Heart right ventricle (tissue), 16 donors: ENCODE data around the gene HDAC11. TPM values are rescaled to one million over a fixed set of nuclear protein-coding genes. Genes with fewer than 3 reads are reported as not detected.
A peak's percentile ranks its signal among the peaks of the same experiment; 100 is the strongest.

ENCODE experiments used
- ATAC-seq, 8 donors: fragments of 200-7000 bp; cut with Tn5 transposase; one replicate each; pipeline ENCODE4 v1.9.1; 2020; ENCODE audit warnings: mild to moderate bottlenecking in 8 of 8, moderate library complexity in 8 of 8, moderate number of reproducible peaks in 1 of 8
- DNase-seq, 2 donors: peaks; one replicate each; pipeline ENCODE4 v3.0.0-alpha.2; 2020
- H3K27ac ChIP-seq, 10 donors: fragments of 200-600 bp; sonication (generic) in 2 of 10; one replicate each; pipeline versions ENCODE4 v1.5.0 to v1.8.0; 2020 to 2022; ENCODE audit warnings: mild to moderate bottlenecking in 3 of 10
- H3K27me3 ChIP-seq, 7 donors: fragments of 200-600 bp; one replicate each; pipeline ENCODE4 v1.8.0; 2021 to 2022; ENCODE audit warnings: mild to moderate bottlenecking in 2 of 7
- H3K36me3 ChIP-seq, 9 donors: fragments of 200-600 bp; sonication (generic) in 1 of 9; one replicate each; pipeline versions ENCODE4 v1.5.0 to v1.8.0; 2020 to 2022; ENCODE audit warnings: mild to moderate bottlenecking in 2 of 9
- H3K4me1 ChIP-seq, 9 donors: fragments of 200-600 bp; sonication (generic) in 1 of 9; one replicate each; pipeline versions ENCODE4 v1.5.0 to v1.8.0; 2020 to 2022; ENCODE audit warnings: mild to moderate bottlenecking in 4 of 9
- H3K4me3 ChIP-seq, 10 donors: fragments of 200-600 bp; sonication (generic) in 2 of 10; one replicate each; pipeline versions ENCODE4 v1.5.0 to v1.8.0; 2020 to 2022; ENCODE audit warnings: mild to moderate bottlenecking in 7 of 10, moderate library complexity in 2 of 10
- H3K9me3 ChIP-seq, 11 donors: fragments of 200-600 bp in 10 of 11; sonication (generic) in 2 of 11; one replicate each; pipeline versions ENCODE4 v1.5.0 to v1.8.0; 2013 to 2022; ENCODE audit warnings: mild to moderate bottlenecking in 2 of 11, control low read depth in 1 of 11, moderate library complexity in 1 of 11
- WGBS, 2 donors: extraction: QIAGEN DNeasy Blood & Tissue Kit; methylation state at CpG; one replicate each; pipeline ENCODE4 v1.1.7; 2013; ENCODE audit warnings: inconsistent platforms in 1 of 2; 5-methylcytosine and 5-hydroxymethylcytosine counted together
- intact Hi-C, 10 donors: fragments of 100-400 bp; cut with DNase I; formaldehyde crosslinking; loops; one replicate each; pipeline versions ENCODE4 v1.11.1 to v1.14.2; 2022
- polyA plus RNA-seq, 2 donors: library from polyadenylated mRNA; stranded (reverse); fragments of 200-250 nt; gene quantifications; one replicate each; pipeline ENCODE4 v1.2.3, GENCODE V29; 2013
- total RNA-seq, 10 donors: library from RNA; stranded (reverse); fragmentation: NEBNext Ultra II Directional in 3 of 10; extraction: Animal tissue kit (Norgen Biotek cat#: 25700) in 3 of 10; gene quantifications; one replicate each; pipeline versions ENCODE4 v1.2.1 to v1.2.4, GENCODE V29; 2021 to 2023
- TF ChIP-seq, protein P1 (sequence below), 9 donors: fragments of 200-600 bp; sonication (generic) in 2 of 9; IDR thresholded peaks; one replicate each; pipeline versions ENCODE4 v1.5.0 to v1.8.0; 2021 to 2022; ENCODE audit warnings: antibody characterized with exemption in 9 of 9, mild to moderate bottlenecking in 5 of 9, moderate library complexity in 1 of 9
- donor health status: Arrhythmogenic right ventricular cardiomyopathy.
- donor health status: ischemic (EF 13 %, LVEDD 7.1; RV severe dilation, severe dysfunction).
- donor health status: healthy with polysubstance abuse.
- donor health status: DM: no; HTN: yes; CAD: no.
- donor health status: DM: no; HTN: no; CAD: no.
- donor health status: ischemic (EF 25% LVEDD 6.9; RV normal size, moderate dysfunction).
- donor health status: ischemic (EF 25% LVEDD 5.7; RV mildly dilated, moderate dysfunction).
- donor health status: healthy.
- donor health status: DM: yes; HTN: yes; CAD: no.
- donor health status: Ischemic cardiomyopathy.
- donor health status: ischemic (EF 35%, LVEDD 5.7; RV mildly dilated, moderate dysfunction).
- donor health status: nonischemic (EF 11% LVEDD 7.7; RV severe dilation, severe dysfunction).
- donor health status: DM: yes; HTN: yes; CAD: no.
- donor health status: PGD.
- donor health status: ischemic (EF 29% LVEDD 5.4; RV normal size, mild dysfunction).
- donor health status: nonischemic (EF 23%, LVEDD 6.1; RV moderate dilation, normal function).

The HDAC11 gene
- total and polyA plus RNA-seq, 12 donors: 15.9 to 46.0 (median 33.3) TPM

GRCh38 chr3:13535526-13535875 lies 55.4 kb downstream of the HDAC11 start:
- Histone ChIP-seq H3K27me3 (peaks cover 0 to 4% (median 0%) of the 10 kb centered on the region in 7 donors), H3K9me3 (no peaks in the 10 kb centered on the region), H3K27ac (no peak overlapping the region), H3K4me1 (peaks cover 6 to 37% (median 9%) of the 10 kb centered on the region in 9 donors), H3K36me3 (no peaks in the 10 kb centered on the region), H3K4me3 (no peak overlapping the region)
- DNase-seq (no peak), ATAC-seq (no peak)
- 91% methylated on average over 10 of the region's 10 CpGs for WGBS, 2 donors
- TF ChIP-seq, protein P1, sequence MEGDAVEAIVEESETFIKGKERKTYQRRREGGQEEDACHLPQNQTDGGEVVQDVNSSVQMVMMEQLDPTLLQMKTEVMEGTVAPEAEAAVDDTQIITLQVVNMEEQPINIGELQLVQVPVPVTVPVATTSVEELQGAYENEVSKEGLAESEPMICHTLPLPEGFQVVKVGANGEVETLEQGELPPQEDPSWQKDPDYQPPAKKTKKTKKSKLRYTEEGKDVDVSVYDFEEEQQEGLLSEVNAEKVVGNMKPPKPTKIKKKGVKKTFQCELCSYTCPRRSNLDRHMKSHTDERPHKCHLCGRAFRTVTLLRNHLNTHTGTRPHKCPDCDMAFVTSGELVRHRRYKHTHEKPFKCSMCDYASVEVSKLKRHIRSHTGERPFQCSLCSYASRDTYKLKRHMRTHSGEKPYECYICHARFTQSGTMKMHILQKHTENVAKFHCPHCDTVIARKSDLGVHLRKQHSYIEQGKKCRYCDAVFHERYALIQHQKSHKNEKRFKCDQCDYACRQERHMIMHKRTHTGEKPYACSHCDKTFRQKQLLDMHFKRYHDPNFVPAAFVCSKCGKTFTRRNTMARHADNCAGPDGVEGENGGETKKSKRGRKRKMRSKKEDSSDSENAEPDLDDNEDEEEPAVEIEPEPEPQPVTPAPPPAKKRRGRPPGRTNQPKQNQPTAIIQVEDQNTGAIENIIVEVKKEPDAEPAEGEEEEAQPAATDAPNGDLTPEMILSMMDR (IDR thresholded peaks at IDR 0.05): no peak
- intact Hi-C loops: no loop called here

DNA sequence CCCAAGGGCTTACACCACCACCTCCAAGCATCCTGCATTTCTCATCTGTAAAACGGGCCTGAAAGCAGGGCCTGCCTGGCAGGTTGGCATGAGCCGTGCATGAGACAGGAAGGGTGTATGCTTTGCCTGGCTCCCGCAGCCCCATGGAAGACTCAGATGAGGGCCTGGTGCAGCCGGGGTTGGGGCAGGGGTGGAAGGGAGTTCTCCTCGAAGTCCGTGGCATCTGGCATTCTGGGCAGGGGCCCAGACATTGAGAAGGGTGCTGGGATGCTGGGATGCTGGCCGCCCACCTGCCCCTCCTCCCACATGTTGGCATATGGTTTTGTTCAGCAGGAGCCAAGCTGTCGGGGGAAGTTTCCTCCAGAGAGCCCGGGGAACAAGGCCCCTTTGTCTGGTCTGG lies 55.8 kb downstream of the HDAC11 start:
- H3K4me1 ChIP-seq: peaks cover 6 to 37% (median 9%) of the 10 kb centered on the region in 9 donors
- no peaks in the 10 kb centered on the region for H3K36me3 ChIP-seq
- peak overlapping the region in 2 of 10 donors; percentile 44 to 51 for H3K27ac ChIP-seq
- WGBS, 2 donors: 70 to 79% methylated on average over 9 of the region's 9 CpGs
- intact Hi-C loops: no loop called here
- DNase-seq (no peak), ATAC-seq (no peak)
- H3K9me3 ChIP-seq: no peaks in the 10 kb centered on the region
- H3K27me3 ChIP-seq: peaks cover 0 to 4% (median 0%) of the 10 kb centered on the region in 7 donors
- TF ChIP-seq, protein P1 (IDR thresholded peaks at IDR 0.05): no peak
- no peak overlapping the region for H3K4me3 ChIP-seq

- Histone ChIP-seq H3K27me3 (peaks cover 0 to 4% (median 0%) of the 10 kb centered on the region in 7 donors), H3K4me1 (peaks cover 6 to 37% (median 12%) of the 10 kb centered on the region in 9 donors), H3K4me3 (no peak overlapping the region), H3K27ac (peak overlapping the region in 3 of 10 donors; percentile 4 to 51 (median 44)), H3K9me3 (peaks cover 0 to 3% (median 0%) of the 10 kb centered on the region in 11 donors), H3K36me3 (no peaks in the 10 kb centered on the region)
- 80 to 83% methylated on average over 3 of the region's 3 CpGs for WGBS, 2 donors
- intact Hi-C loops: no loop called here
- no peak for DNase-seq
- TF ChIP-seq, protein P1 (IDR thresholded peaks at IDR 0.05): no peak
- no peak for ATAC-seq
Observed at GRCh38 chr3:13536432-13536831, 56.3 kb downstream of the HDAC11 start.

- intact Hi-C loops: no loop called here
- peak overlapping the region in 4 of 10 donors; percentile 22 to 51 (median 42) for H3K27ac ChIP-seq
- H3K9me3 ChIP-seq: peaks cover 0 to 7% (median 0%) of the 10 kb centered on the region in 11 donors
- H3K4me3 ChIP-seq: no peak overlapping the region
- H3K27me3 ChIP-seq: peaks cover 0 to 4% (median 0%) of the 10 kb centered on the region in 7 donors
- 14 to 22% methylated on average over 8 of the region's 8 CpGs for WGBS, 2 donors
- DNase-seq (no peak), ATAC-seq (peak in 1 of 8 donors; percentile 14)
- H3K36me3 ChIP-seq: no peaks in the 10 kb centered on the region
- peaks cover 6 to 36% (median 13%) of the 10 kb centered on the region in 9 donors for H3K4me1 ChIP-seq
- TF ChIP-seq, protein P1 (IDR thresholded peaks at IDR 0.05): no peak
Observed at GRCh38 chr3:13536832-13537231, 56.7 kb downstream of the HDAC11 start.
